ENCODE results near the gene SMARCAL1. TPM values are rescaled to one million over a fixed set of nuclear protein-coding genes. Genes with fewer than 3 reads are reported as not detected.

Gene SMARCAL1
- total and polyA plus RNA-seq, 2 donors (not counting 1 experiment from before 2014, with no cell fraction given), result 20.2 to 46.7 TPM

- Histone ChIP-seq H3K27me3 (replicated peaks in 1 of 4; ENCODE audit: control extremely low read depth in 1 of 4, control insufficient read depth in 3 of 4, insufficient read depth in 4 of 4, low read length in 3 of 4) (peaks cover 0 to 8% (median 5%) of the 10 kb centered on the region in 4 experiments), H3K79me2 (ENCODE audit: control insufficient read depth, insufficient read depth, low read length) (no peaks in the 10 kb centered on the region), H3K4me1 (ENCODE audit: control insufficient read depth in 2 of 2, insufficient read depth in 2 of 2, low read length in 2 of 2) (no peaks in the 10 kb centered on the region), H2AFZ (ENCODE audit: insufficient read depth, low read depth, low read length, poor library complexity, severe bottlenecking) (no peak overlapping the region), H4K20me1 (ENCODE audit: control insufficient read depth, insufficient read depth, low read length, poor library complexity, severe bottlenecking) (no peaks in the 10 kb centered on the region), H3K27ac (ENCODE audit: low read length in 2 of 2) (no peak overlapping the region), H3K4me3 (ENCODE audit: control extremely low read depth in 1 of 5, extremely low read depth in 1 of 5, insufficient read depth in 1 of 5, low read depth in 2 of 5, low read length in 4 of 5) (no peak overlapping the region), H3K36me3 (replicated peaks in 1 of 2; ENCODE audit: control extremely low read depth in 1 of 2, control insufficient read depth in 1 of 2, extremely low read depth in 1 of 2, insufficient read depth in 2 of 2, low read length in 1 of 2) (no peaks in the 10 kb centered on the region), H3K9me3 (ENCODE audit: control extremely low read depth in 1 of 3, control insufficient read depth in 2 of 3, insufficient read depth in 1 of 3, low read length in 2 of 3) (no peaks in the 10 kb centered on the region), H3K9ac (ENCODE audit: low read length) (no peak overlapping the region), H3K4me2 (replicated peaks; ENCODE audit: low read depth, low read length, poor library complexity, severe bottlenecking) (no peak overlapping the region)
- no peak for TF ChIP-seq EZH2 (IDR thresholded peaks at IDR 0.05; ENCODE audit: borderline replicate concordance, insufficient read depth, low read depth, low read length, poor library complexity, severe bottlenecking)
- TF ChIP-seq CTCF (IDR thresholded peaks at IDR 0.05), result no peak
- peaks cover 4% of the 10 kb centered on the region for H3K4me1 Mint-ChIP-seq
- H3K4me3 Mint-ChIP-seq, result no peak overlapping the region
- ATAC-seq (ENCODE audit: low read depth), result no peak
- WGBS (ENCODE audit: insufficient coverage), result 93% methylated on average over 6 of the region's 6 CpGs
- ChIA-PET POLR2A (no interaction called here), CTCF (no interaction called here)
- peaks cover 35% of the 10 kb centered on the region for H3K27me3 Mint-ChIP-seq
- intact Hi-C loops (cut with micrococcal nuclease), result no loop called here
- no peaks in the 10 kb centered on the region for H3K9me3 Mint-ChIP-seq (ENCODE audit: insufficient read depth)
- no peak for DNase-seq
- no peak overlapping the region for H3K27ac Mint-ChIP-seq
Measured at GRCh38 chr2:216391401-216391800, 20.9 kb upstream of the SMARCAL1 start.

- Histone ChIP-seq H3K79me2 (ENCODE audit: control insufficient read depth, insufficient read depth, low read length) (no peaks in the 10 kb centered on the region), H3K9me3 (ENCODE audit: control extremely low read depth in 1 of 3, control insufficient read depth in 2 of 3, insufficient read depth in 1 of 3, low read length in 2 of 3) (no peaks in the 10 kb centered on the region), H3K27ac (ENCODE audit: low read length in 2 of 2) (no peak overlapping the region), H3K36me3 (replicated peaks in 1 of 2; ENCODE audit: control extremely low read depth in 1 of 2, control insufficient read depth in 1 of 2, extremely low read depth in 1 of 2, insufficient read depth in 2 of 2, low read length in 1 of 2) (no peaks in the 10 kb centered on the region), H3K9ac (ENCODE audit: low read length) (no peak overlapping the region), H3K4me3 (ENCODE audit: control extremely low read depth in 1 of 5, extremely low read depth in 1 of 5, insufficient read depth in 1 of 5, low read depth in 2 of 5, low read length in 4 of 5) (no peak overlapping the region), H3K4me1 (ENCODE audit: control insufficient read depth in 2 of 2, insufficient read depth in 2 of 2, low read length in 2 of 2) (no peaks in the 10 kb centered on the region), H4K20me1 (ENCODE audit: control insufficient read depth, insufficient read depth, low read length, poor library complexity, severe bottlenecking) (no peaks in the 10 kb centered on the region), H3K4me2 (replicated peaks; ENCODE audit: low read depth, low read length, poor library complexity, severe bottlenecking) (no peak overlapping the region), H3K27me3 (replicated peaks in 1 of 4; ENCODE audit: control extremely low read depth in 1 of 4, control insufficient read depth in 3 of 4, insufficient read depth in 4 of 4, low read length in 3 of 4) (peaks cover 0 to 8% (median 6%) of the 10 kb centered on the region in 4 experiments), H2AFZ (ENCODE audit: insufficient read depth, low read depth, low read length, poor library complexity, severe bottlenecking) (no peak overlapping the region)
- WGBS (ENCODE audit: insufficient coverage), result 85% methylated on average over 4 of the region's 6 CpGs
- ChIA-PET CTCF (no interaction called here), POLR2A (no interaction called here)
- TF ChIP-seq CTCF (IDR thresholded peaks at IDR 0.05) (no peak), EZH2 (IDR thresholded peaks at IDR 0.05; ENCODE audit: borderline replicate concordance, insufficient read depth, low read depth, low read length, poor library complexity, severe bottlenecking) (no peak)
- H3K27ac Mint-ChIP-seq, result no peak overlapping the region
- no peak overlapping the region for H3K4me3 Mint-ChIP-seq
- DNase-seq (no peak), ATAC-seq (ENCODE audit: low read depth) (no peak)
- H3K27me3 Mint-ChIP-seq, result peaks cover 32% of the 10 kb centered on the region
- no peaks in the 10 kb centered on the region for H3K9me3 Mint-ChIP-seq (ENCODE audit: insufficient read depth)
- intact Hi-C loops (cut with micrococcal nuclease), result no loop called here
- H3K4me1 Mint-ChIP-seq, result peaks cover 4% of the 10 kb centered on the region
Measured at GRCh38 chr2:216392018-216392562, 20.2 kb upstream of the SMARCAL1 start.

All from B cell (primary cell).